ENCODE measurements around the gene ZNF532. TPM values are rescaled to one million over a fixed set of nuclear protein-coding genes. Genes with fewer than 3 reads are reported as not detected.
"Not testable (repeated sequence)": the region's sequence is repeated elsewhere in the genome, so short reads cannot be mapped to it uniquely, and the experiment has no call there.

Gene ZNF532
- total RNA-seq, 2 donors from 2014 or later: 2.1 to 7.0 TPM

DNA sequence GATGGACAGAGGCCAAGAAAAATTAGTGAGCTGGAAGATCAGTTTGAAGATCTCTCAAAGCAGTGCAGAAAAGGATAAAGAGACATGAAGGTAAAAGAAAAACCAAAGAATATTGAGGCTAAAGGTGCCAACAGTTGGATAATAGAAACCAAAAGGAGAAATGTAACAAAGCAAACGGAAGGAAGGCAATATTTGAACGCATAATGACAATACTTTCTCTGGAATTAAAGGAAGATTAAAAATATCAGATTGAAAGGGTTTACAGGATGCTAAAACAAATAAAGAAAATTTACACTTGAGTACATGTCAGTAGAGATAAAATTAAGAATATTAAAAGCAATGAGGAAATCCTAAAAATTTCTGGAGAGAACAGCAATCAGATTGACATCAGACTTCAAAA, 149.1 kb downstream of the ZNF532 start:
- ATAC-seq: no peak
- Mint-ChIP-seq H3K36me3 (peaks cover 0 to 6% of the 10 kb centered on the region in 2 donors), H3K27ac (no peak overlapping the region), H3K9me3 (peaks cover 12 to 22% of the 10 kb centered on the region in 2 donors)
- DNase-seq (ENCODE audit: low spot score in 2 of 2): no peak

DNA sequence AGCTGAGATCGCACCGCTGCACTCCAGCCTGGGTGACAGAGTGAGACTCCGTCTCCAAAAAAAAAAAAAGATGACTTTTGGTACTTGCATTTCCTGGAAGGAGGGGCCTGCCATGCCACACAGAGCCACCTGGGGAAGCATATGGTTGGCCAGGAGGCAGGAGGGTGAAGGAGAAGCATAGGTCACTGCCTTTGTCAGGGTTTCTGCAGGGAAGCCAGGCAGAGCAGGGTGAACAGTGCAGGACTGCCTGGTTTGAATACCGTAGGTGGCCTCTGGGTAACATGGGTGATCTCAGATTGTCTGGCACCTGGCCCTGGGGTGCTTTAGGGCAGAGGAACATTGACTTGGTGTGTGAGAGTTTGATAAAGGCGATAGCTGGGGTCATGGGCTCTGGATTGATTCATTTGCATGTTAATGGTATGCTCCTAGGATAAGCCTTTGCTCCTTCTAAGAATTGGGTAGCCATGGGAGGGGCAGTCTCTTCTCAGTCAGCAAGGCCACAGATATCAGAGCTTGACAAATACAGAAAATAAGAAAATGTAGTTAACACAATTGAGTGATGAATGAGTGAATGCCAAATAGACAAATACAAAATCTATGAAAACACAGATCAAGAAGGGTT, 151.0 kb downstream of the ZNF532 start:
- Mint-ChIP-seq H3K27ac (no peak overlapping the region), H3K9me3 (peaks cover 13 to 23% of the 10 kb centered on the region in 2 donors), H3K36me3 (peaks cover 0 to 6% of the 10 kb centered on the region in 2 donors)
- no peak for DNase-seq (ENCODE audit: low spot score in 2 of 2)
- no peak for ATAC-seq

DNA sequence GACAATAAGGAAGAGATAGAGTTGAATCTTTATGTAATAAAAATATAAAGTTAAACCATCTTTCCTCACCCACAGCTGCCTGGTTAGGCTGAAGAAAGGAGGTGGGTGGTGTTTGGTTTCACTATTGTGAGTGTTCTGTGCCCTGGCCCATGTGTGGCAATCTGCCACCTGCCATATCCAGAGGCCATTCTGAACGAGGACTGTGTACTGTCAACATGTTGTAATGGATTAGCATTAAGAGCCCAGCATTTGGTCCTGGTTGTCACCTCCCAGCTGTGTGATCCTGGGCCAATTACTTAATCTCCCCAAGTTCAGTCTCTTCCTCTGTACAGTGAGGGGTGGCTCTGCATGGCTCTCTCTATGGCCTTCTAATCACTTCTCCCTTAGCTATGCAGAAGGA, 156.8 kb downstream of the ZNF532 start:
- H3K36me3 Mint-ChIP-seq: peaks cover 0 to 6% of the 10 kb centered on the region in 2 donors
- H3K9me3 Mint-ChIP-seq: peaks cover 13 to 14% of the 10 kb centered on the region in 2 donors
- H3K27ac Mint-ChIP-seq: no peak overlapping the region
- no peak for ATAC-seq
- DNase-seq (ENCODE audit: low spot score in 2 of 2): no peak

DNA sequence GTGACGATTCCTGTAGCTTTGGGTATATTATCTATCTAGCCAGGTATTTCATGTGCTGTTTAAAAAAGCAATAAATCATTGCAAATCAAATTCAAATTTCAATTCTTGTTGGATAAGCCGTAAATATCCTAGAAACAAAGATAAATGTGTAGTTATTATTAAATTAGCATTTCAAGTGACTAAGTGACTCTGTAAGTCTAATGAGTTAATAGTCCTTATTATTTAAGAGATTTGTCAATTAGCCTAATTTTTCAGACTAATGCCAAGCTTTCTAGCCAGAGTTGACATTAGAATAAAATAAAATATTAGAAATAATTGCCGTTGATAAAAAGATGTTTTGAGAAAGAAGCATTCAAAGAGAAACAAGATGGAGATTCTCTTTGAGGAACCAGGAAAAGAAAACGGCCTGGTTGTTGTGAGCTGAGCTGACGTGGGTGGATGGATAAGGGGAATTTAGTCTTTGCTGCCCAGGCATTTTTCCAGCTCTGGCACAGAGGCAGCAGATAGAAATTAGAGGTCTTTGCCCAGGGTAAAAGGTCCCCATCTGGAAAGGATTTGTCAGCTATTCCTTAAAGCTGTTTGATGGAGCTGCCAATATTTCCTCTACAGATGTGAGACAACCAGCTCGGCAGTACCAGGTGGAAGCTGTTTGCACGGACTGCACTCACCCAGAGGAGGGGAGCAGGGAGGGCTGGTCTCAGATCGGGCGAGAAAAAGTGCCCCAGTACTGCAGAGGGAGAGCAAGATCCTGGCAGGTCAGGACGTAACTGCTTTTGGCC, 157.7 kb downstream of the ZNF532 start:
- Mint-ChIP-seq H3K27ac (no peak overlapping the region), H3K9me3 (peaks cover 10 to 11% of the 10 kb centered on the region in 2 donors), H3K36me3 (peaks cover 0 to 4% of the 10 kb centered on the region in 2 donors)
- ATAC-seq: no peak
- no peak for DNase-seq (ENCODE audit: low spot score in 2 of 2)

DNA sequence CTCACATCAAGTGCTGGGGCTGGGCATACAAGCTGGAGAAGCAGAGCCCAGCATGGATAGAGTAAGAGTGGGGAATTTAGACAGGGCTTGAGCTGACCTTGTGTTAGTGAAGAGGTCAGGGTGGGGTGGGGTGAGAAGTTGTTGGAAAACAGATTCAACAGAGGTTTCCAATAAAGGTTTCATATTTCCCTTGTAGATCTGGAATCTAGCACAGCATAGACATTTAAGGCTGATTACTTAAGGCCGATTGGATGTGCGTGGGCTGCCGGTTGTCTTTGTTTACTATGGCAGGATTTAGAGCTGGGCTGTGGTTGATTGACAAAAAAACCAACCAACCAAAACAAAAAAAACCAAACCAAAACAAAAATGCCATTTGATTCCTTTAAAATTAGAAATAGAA, 160.2 kb downstream of the ZNF532 start:
- DNase-seq (ENCODE audit: low spot score in 2 of 2): no peak

DNA sequence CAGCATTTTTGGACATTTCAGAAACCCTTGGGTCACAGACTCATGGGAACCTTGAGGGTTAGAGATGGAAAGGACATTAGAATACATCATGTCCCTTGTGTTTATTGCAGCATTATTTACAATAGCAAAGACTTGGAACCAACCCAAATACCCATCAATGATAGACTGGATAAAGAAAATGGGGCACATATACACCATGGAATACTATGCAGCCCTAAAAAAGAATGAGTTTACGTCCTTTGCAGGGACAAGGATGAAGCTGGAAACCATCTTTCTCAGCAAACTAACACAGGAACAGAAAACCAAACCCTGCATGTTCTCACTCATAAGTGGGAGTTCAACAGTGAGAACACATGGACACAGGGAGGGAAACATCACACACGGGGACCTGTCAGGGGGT, 160.9 kb downstream of the ZNF532 start:
- ATAC-seq; H3K9me3 Mint-ChIP-seq; H3K27ac Mint-ChIP-seq; DNase-seq (ENCODE audit: low spot score in 2 of 2); H3K36me3 Mint-ChIP-seq: not testable (repeated sequence)

More for the DNA sequence above, 160.2 kb downstream of the ZNF532 start:
- Mint-ChIP-seq H3K27ac (no peak overlapping the region), H3K36me3 (no peaks in the 10 kb centered on the region), H3K9me3 (no peaks in the 10 kb centered on the region)
- no peak for ATAC-seq

DNA sequence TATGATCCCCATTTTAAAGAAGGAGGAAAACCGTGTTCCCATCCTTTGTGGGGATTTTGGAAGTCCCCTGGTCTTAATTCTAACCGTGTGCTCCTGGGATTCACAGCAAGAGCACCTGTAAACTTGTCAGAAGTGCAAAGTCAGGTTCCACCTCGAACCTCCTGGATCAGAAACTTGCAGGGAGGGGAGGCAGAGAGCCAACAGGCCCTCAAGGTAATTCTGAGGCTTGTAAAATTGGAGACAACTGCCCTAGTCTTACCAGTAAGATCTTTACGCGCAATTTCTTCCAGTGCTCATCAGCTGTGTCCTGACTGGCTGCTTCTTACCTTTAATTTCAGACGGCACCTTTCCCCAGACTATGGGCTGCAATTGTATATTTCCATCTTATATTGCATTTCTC, 161.7 kb downstream of the ZNF532 start:
- DNase-seq (ENCODE audit: low spot score in 2 of 2) (no peak), ATAC-seq (no peak)
- no peaks in the 10 kb centered on the region for H3K9me3 Mint-ChIP-seq
- H3K27ac Mint-ChIP-seq: no peak overlapping the region
- no peaks in the 10 kb centered on the region for H3K36me3 Mint-ChIP-seq

DNA sequence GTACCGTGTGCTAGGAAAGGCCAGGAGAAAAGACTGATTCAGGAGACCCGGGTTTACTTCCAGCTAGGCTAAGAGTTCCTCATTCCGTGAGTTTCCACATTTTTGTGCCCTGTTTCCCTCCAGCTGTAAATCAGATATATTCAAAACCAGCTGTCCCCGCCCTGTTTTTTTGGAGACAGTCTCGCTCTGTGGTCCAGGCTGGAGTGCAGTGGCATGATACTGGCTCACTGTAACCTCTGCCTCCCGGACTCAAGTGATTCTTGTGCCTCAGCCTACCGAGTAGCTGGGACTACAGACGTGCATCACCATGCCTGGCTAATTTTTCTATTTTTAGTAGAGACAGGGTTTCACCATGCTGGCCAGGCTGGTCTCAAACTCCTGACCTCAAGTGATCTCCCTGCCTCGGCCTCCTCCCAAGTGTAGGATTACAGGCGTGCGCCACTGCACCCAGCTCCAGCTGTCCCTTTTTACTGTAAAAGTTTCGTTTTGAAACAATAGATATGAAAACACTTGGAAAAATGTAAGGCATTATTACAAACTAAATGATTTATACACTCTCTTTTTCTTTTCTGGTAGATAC, 162.2 kb downstream of the ZNF532 start:
- DNase-seq (ENCODE audit: low spot score in 2 of 2) (no peak), ATAC-seq (no peak)
- Mint-ChIP-seq H3K36me3 (no peaks in the 10 kb centered on the region), H3K27ac (no peak overlapping the region), H3K9me3 (no peaks in the 10 kb centered on the region)

DNA sequence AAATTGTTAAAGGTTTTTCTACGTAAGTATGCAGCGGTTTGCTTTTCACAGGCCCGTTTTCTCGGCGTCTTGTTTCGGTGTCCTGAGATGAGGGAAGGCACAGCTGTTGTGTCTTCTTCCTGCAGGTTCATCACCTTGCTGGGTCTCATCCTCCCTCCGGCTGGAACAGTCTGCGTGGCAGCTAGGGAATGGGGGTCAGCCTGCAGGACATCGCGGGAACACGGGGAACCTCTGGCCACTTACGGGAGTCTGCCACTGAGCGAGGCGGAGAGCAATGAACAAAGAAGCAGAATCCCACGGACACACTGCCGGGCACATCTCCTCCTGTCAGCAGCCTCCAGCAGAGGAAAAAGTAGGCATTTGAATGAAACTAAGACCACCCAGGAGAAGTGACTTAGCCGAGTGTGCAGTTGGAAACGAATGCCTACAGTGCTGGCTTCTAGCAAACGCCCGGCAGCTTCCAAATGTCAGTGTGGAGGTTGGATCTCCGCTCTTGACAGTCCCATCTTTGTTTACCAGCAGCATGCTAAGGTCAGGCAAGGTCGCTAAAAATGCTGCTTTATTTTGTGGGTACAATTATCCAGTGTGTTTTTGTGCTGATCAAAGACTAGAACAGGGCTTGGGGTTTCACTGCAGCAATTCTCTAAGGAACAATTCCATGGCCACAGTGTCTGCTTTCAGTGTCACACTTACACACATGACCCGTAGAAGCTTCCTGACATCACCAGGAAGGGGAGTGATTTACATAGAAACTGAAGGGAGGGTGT, 165.2 kb downstream of the ZNF532 start:
- no peak for ATAC-seq
- H3K9me3 Mint-ChIP-seq: no peaks in the 10 kb centered on the region
- no peak overlapping the region for H3K27ac Mint-ChIP-seq
- no peak for DNase-seq (ENCODE audit: low spot score in 2 of 2)
- H3K36me3 Mint-ChIP-seq: no peaks in the 10 kb centered on the region

DNA sequence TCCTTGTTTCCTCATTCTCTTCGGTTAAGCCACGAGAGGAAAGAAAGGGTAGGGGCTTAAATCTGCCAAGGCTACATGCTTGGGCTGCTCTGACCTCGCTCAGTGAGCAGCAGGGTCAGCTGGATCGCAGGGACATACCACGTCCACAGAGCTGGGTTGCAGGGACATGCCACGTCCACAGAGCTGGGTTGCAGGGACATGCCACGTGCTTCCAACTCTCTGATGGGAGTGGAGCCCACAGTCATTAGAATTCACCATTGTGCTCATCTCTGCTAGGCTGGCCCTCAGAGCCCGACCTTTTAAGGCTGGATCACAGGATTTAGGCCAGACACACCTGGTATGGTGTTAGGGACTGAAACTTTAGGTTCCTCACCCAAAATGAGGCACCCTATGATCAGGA, 167.6 kb downstream of the ZNF532 start:
- Mint-ChIP-seq H3K36me3 (no peaks in the 10 kb centered on the region), H3K9me3 (no peaks in the 10 kb centered on the region), H3K27ac (no peak overlapping the region)
- no peak for ATAC-seq
- no peak for DNase-seq (ENCODE audit: low spot score in 2 of 2)

DNA sequence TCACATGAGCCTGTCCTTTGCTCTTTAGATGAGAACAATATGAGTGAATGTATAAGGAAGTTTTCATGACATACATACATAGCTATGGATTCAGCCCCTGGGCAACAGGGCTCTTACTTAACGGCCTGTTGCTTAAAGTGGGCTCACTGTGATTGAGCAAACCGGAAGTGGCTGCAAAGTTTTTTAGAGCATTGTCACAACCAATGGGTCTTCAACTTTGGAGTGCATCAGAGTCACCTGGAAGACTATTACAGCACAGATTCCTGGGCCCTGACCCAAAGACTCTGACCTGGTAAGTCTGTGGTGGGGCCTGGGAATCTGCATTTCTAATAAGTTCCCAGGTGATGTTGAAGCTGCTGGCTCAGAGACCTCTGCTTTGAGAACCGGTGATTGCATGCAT, 168.7 kb downstream of the ZNF532 start:
- DNase-seq (ENCODE audit: low spot score in 2 of 2) (no peak), ATAC-seq (no peak)
- peaks cover 2 to 7% of the 10 kb centered on the region in 2 donors for H3K36me3 Mint-ChIP-seq
- no peak overlapping the region for H3K27ac Mint-ChIP-seq
- H3K9me3 Mint-ChIP-seq: peaks cover 7% of the 10 kb centered on the region in 2 donors

DNA sequence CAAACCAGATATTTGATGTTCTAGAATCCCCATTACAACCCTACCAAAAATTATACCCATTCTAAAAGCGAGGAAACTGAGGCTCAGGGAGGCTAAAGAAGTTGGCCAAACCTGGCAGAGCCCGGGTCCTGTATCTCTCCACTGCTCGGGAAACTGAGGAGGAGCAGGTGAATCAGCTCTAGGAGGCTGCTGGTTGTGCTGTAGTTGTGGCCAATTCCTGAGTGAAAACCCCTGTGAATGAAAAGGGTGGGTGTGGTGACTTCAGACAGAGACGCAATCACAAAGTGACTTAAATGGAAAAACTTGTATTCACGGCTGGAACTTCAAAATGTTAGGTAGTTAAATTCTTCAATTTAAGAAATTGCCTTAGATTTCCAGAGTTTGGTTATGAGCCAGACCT, 169.3 kb downstream of the ZNF532 start:
- Mint-ChIP-seq H3K9me3 (peaks cover 9 to 10% of the 10 kb centered on the region in 2 donors), H3K36me3 (peaks cover 5 to 9% of the 10 kb centered on the region in 2 donors), H3K27ac (no peak overlapping the region)
- ATAC-seq (no peak), DNase-seq (ENCODE audit: low spot score in 2 of 2) (no peak)

DNA sequence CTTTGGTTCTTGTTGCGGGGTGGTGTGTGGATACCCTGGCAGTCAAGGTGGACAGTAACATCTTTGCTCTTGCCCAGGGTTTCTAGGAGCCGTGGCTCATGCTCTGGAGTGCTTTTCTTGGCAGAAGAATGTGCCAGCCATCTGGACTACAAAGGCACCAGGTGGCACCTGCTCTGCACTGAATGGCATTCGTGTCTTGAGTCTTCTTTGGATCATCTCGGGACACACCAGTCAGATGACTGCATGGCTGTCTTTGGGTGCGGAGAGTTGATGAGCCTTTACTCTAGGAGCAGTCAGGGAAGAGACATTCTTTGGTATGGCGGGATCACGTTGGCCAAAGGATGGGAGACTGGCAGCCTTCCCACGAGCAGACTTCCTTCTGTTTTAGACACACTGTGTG, 170.9 kb downstream of the ZNF532 start:
- Mint-ChIP-seq H3K36me3 (peaks cover 10 to 22% of the 10 kb centered on the region in 2 donors), H3K27ac (no peak overlapping the region), H3K9me3 (peaks cover 14 to 22% of the 10 kb centered on the region in 2 donors)
- DNase-seq (ENCODE audit: low spot score in 2 of 2): no peak
- ATAC-seq: no peak

Other genes starting within 250 kb of the ZNF532 start
- 1 to 10 TPM in 1 of 2 donors, under 1 TPM in 1; 0.43 to 1.1 TPM for gene ALPK2, start 235.8 kb upstream of the ZNF532 start, total RNA-seq
- 10 to 100 TPM; 34.0 to 70.8 TPM for gene MALT1, start 193.4 kb upstream of the ZNF532 start, total RNA-seq

Data from activated naive CD4-positive, alpha-beta T cell treated with anti-CD3 and anti-CD28 coated beads, Interleukin-2, amount 50 U/mL, for 72 hours (primary cell).